Mesothelial cell of epicardium (in vitro differentiated cells): ENCODE measurements around the gene CTNNA3. TPM values are rescaled to one million over a fixed set of nuclear protein-coding genes. Genes with fewer than 3 reads are reported as not detected.
"Not testable (repeated sequence)": the region's sequence is repeated elsewhere in the genome, so short reads cannot be mapped to it uniquely, and the experiment has no call there.

Experiments
- DNase-seq, 2 experiments: peaks; one replicate each; pipeline ENCODE4 v3.0.0; 2021; ENCODE audit warnings: low spot score in 2 of 2; ENCODE audit not compliant: unreplicated experiment in 2 of 2
- H3K27ac Mint-ChIP-seq: 2 replicates; pipeline ENCODE4 v1.8.0; 2021; ENCODE audit warnings: mixed read lengths
- H3K27me3 Mint-ChIP-seq: 2 replicates; pipeline ENCODE4 v1.8.0; 2021; ENCODE audit warnings: low read depth, mixed read lengths
- H3K36me3 Mint-ChIP-seq: 2 replicates; pipeline ENCODE4 v1.8.0; 2021; ENCODE audit warnings: mixed read lengths
- H3K4me1 Mint-ChIP-seq: 2 replicates; pipeline ENCODE4 v1.8.0; 2021; ENCODE audit warnings: mixed read lengths
- H3K4me3 Mint-ChIP-seq: 2 replicates; pipeline ENCODE4 v1.8.0; 2021; ENCODE audit warnings: mild to moderate bottlenecking, moderate library complexity, mixed read lengths
- H3K9me3 Mint-ChIP-seq: 2 replicates; pipeline ENCODE4 v1.8.0; 2021; ENCODE audit warnings: mixed read lengths
- total RNA-seq: library from RNA; stranded (reverse); gene quantifications from 3 replicates; pipeline ENCODE4 v1.2.1, GENCODE V29; 2021
- TF ChIP-seq, protein P1 (sequence below): fragments of 200-600 bp; sonication (generic); IDR thresholded peaks from one replicate; pipeline ENCODE4 v1.5.0; 2021; ENCODE audit warnings: antibody characterized with exemption; ENCODE audit not compliant: unreplicated experiment

CTNNA3 gene
- total RNA-seq, 1 donor from 2014 or later: 14.2 TPM

DNA sequence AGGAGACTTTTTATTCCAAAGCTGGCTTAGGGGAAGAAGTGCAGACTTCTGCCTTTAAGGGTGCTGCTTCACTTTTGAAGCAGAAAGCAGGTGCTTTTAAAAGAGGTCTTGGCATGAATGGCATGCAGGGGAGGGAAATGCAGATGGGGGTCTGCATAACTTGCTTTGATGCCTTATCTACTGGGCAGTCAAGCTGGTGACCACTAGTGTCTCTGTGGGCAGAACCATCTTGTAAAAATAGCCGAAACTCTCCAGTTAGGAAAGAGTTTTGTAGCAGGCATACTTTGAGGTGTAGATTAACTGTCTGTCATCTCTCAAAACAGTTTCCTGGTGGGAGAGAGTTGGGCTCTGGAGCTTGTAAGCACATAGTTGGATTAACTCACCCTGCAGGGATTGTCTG is 9.9 kb upstream of the CTNNA3 start:
- Mint-ChIP-seq H3K36me3 (peaks cover 2% of the 10 kb centered on the region), H3K9me3 (peaks cover 26% of the 10 kb centered on the region), H3K27ac (peak overlapping the region; percentile 3), H3K27me3 (no peaks in the 10 kb centered on the region), H3K4me1 (peaks cover 7% of the 10 kb centered on the region), H3K4me3 (no peak overlapping the region)
- TF ChIP-seq, protein P1, sequence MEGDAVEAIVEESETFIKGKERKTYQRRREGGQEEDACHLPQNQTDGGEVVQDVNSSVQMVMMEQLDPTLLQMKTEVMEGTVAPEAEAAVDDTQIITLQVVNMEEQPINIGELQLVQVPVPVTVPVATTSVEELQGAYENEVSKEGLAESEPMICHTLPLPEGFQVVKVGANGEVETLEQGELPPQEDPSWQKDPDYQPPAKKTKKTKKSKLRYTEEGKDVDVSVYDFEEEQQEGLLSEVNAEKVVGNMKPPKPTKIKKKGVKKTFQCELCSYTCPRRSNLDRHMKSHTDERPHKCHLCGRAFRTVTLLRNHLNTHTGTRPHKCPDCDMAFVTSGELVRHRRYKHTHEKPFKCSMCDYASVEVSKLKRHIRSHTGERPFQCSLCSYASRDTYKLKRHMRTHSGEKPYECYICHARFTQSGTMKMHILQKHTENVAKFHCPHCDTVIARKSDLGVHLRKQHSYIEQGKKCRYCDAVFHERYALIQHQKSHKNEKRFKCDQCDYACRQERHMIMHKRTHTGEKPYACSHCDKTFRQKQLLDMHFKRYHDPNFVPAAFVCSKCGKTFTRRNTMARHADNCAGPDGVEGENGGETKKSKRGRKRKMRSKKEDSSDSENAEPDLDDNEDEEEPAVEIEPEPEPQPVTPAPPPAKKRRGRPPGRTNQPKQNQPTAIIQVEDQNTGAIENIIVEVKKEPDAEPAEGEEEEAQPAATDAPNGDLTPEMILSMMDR: no peak
- no peak for DNase-seq

DNA sequence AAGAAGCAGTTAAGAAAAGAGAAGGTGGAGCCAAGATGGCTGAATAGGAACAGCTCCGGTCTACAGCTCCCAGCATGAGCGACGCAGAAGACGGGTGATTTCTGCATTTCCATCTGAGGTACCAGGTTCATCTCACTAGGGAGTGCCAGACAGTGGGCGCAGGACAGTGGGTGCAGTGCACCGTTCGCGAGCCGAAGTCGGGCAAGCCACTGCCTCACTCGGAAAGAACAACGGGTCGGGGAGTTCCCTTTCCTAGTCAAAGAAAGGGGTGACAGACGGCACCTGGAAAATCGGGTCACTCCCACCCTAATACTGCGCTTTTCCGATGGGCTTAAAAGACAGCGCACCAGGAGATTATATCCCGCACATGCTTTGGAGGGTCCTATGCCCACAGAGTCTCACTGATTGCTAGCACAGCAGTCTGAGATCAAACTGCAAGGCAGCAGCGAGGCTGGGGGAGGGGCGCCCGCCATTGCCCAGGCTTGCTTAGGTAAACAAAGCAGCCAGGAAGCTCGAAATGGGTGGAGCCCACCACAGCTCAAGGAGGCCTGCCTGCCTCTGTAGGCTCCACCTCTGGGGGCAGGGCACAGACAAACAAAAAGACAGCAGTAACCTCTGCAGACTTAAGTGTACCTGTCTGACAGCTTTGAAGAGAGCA is 3.7 kb upstream of the CTNNA3 start:
- not testable (repeated sequence) for H3K27me3 Mint-ChIP-seq, H3K36me3 Mint-ChIP-seq, H3K27ac Mint-ChIP-seq

DNA sequence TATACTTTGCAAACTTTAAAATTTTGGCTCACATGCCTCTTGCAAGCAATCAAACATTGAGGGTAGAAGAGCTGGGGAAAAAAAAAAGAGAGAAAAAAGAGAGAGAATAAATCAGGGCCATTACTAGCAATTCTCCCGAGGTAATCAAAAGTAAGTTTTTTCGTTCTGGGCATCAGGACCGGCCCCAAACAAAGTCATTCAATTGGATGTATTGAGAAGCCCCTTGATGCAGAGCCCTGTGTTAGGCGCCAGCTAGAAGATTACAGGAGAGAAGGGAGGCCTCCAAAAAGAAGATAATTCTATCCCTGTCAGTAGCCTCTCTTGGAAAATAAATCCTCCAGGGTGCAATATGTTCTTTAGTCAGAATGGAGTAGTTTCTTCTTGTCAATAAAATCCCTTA is 2.2 kb upstream of the CTNNA3 start:
- peaks cover 16% of the 10 kb centered on the region for H3K9me3 Mint-ChIP-seq
- H3K27ac Mint-ChIP-seq: peak overlapping the region; percentile 53
- peaks cover 25% of the 10 kb centered on the region for H3K4me1 Mint-ChIP-seq
- DNase-seq: no peak
- no peaks in the 10 kb centered on the region for H3K27me3 Mint-ChIP-seq
- TF ChIP-seq, protein P1: no peak
- H3K4me3 Mint-ChIP-seq: no peak overlapping the region
- peaks cover 2% of the 10 kb centered on the region for H3K36me3 Mint-ChIP-seq

More for the DNA sequence above, 3.7 kb upstream of the CTNNA3 start:
- H3K4me1 Mint-ChIP-seq: peaks cover 25% of the 10 kb centered on the region
- H3K9me3 Mint-ChIP-seq: peaks cover 16% of the 10 kb centered on the region
- not testable (repeated sequence) for DNase-seq, H3K4me3 Mint-ChIP-seq

DNA sequence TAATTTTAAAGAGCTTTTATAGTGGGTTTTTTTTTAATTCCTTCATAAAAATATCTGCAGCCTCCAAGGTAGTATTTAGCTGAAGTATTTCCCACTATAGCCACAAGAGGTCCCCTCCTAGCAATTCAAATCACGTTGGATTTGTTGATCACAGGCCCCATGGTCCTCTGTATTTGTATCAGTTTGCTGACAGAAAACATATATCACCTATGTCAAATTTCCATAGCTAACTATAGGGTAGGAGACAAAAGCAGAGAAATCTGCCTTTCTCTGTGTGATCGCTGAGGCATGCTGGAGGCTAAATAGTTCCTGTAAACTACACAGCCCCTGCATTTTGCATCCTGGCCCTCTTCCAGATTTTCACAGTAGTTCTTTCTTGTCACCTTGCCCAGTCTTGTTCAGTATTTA is 1.7 kb upstream of the CTNNA3 start:
- Mint-ChIP-seq H3K9me3 (peaks cover 13% of the 10 kb centered on the region), H3K27ac (peak overlapping the region; percentile 53), H3K4me1 (peaks cover 25% of the 10 kb centered on the region), H3K4me3 (no peak overlapping the region), H3K27me3 (no peaks in the 10 kb centered on the region), H3K36me3 (peaks cover 2% of the 10 kb centered on the region)
- TF ChIP-seq, protein P1: peak; percentile 66
- peak in 1 of 2 experiments; percentile 40 for DNase-seq

DNA sequence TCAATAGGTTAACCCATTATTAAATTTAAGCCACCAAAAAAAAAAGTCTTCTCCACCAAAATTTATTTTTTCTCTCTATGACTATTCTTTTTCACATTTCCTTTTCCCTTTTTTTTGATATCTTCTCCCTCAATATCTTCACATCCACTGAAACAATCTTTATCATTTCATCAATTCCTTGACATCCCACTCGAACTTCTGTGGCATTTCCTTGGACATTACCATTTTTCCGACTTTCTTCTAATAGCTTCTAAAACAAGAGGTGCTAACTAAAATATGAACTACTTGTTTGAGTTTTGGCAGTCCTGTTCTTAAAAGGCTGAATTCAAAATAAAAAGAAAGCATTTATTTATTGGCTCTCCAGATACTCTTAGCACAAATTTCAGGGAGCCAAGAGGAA is 684 bp upstream of the CTNNA3 start:
- Mint-ChIP-seq H3K4me3 (no peak overlapping the region), H3K36me3 (no peaks in the 10 kb centered on the region), H3K27ac (no peak overlapping the region), H3K9me3 (peaks cover 7% of the 10 kb centered on the region), H3K4me1 (peaks cover 25% of the 10 kb centered on the region), H3K27me3 (no peaks in the 10 kb centered on the region)
- DNase-seq: no peak
- TF ChIP-seq, protein P1: no peak

DNA sequence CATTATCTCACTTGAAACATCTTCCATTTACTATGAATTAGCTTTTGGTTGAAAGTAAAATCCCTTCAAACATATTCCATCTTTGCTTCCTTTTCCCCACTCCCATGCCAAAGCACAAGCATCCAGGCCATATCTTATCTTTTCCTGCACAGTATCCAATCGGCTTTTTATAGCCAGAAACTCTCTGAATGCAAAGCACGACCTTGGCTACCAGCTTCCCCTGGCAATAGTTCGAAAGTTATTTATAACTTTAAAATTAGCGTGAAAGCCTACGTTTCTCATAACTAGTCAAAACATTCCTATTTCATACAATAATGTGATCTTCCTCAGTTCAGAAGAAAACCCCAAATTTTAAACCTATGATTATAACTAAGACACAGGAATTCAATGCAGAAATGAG is 440 bp downstream of the CTNNA3 start:
- Mint-ChIP-seq H3K36me3 (no peaks in the 10 kb centered on the region), H3K27me3 (no peaks in the 10 kb centered on the region), H3K9me3 (no peaks in the 10 kb centered on the region), H3K4me1 (peaks cover 25% of the 10 kb centered on the region), H3K27ac (no peak overlapping the region), H3K4me3 (peak overlapping the region; percentile 36)
- DNase-seq: no peak
- TF ChIP-seq, protein P1: no peak

DNA sequence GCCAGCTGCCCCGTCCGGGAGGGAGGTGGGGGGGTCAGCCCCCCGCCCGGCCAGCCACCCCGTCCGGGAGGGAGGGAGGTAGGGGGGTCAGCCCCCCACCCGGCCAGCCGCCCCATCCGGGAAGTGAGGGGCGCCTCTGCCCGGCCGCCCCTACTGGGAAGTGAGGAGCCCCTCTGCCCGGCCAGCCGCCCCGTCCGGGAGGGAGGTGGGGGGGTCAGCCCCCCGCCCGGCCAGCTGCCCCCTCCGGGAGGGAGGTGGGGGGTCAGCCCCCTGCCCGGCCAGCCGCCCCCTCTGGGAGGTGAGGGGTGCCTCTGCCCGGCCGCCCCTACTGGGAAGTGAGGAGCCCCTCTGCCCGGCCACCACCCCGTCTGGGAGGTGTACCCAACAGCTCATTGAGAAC is 4.1 kb downstream of the CTNNA3 start:
- not testable (repeated sequence) for DNase-seq, H3K4me3 Mint-ChIP-seq, H3K9me3 Mint-ChIP-seq, H3K27ac Mint-ChIP-seq, H3K27me3 Mint-ChIP-seq, H3K36me3 Mint-ChIP-seq
- H3K4me1 Mint-ChIP-seq: peaks cover 18% of the 10 kb centered on the region

DNA sequence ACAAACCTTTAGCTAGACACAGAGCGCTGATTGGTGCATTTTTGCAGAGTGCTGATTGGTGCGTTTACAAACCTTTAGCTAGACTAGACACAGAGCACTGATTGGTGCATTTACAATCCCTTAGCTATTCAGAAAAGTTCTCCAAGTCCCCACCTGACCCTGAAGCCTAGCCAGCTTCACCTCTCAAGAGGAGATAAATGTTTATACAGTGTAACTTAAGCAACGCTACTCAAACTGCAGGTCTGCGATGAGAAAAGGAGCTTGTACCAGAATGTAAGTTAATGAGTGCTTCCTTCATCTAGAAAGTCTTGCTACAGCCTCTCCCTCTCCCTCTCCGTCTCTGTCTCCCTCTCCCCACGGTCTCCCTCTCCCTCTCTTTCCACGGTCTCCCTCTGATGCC is 5.5 kb downstream of the CTNNA3 start:
- H3K27ac Mint-ChIP-seq, H3K36me3 Mint-ChIP-seq, DNase-seq, H3K4me3 Mint-ChIP-seq, H3K27me3 Mint-ChIP-seq, H3K4me1 Mint-ChIP-seq, H3K9me3 Mint-ChIP-seq: not testable (repeated sequence)

DNA sequence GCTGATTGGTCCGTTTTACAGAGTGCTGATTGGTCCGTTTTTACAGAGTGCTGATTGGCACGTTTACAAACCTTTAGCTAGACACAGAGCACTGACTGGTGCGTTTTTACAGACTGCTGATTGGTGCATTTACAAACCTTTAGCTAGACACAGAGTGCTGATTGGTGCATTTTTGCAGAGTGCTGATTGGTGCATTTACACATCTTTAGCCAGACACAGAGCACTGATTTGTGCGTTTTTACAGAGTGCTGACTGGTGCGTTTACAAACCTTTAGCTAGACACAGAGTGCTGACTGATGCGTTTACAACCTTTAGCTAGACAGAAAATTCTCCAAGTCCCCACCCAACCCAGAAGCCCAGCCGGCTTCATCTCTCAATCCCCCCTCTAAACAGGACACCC is 11.9 kb downstream of the CTNNA3 start:
- peaks cover 30% of the 10 kb centered on the region for H3K9me3 Mint-ChIP-seq
- not testable (repeated sequence) for H3K27ac Mint-ChIP-seq, H3K4me1 Mint-ChIP-seq, H3K36me3 Mint-ChIP-seq, H3K4me3 Mint-ChIP-seq, DNase-seq, H3K27me3 Mint-ChIP-seq
